GM20000 (cell line): ENCODE data around the gene ZBTB12.

Experiments
- DNase-seq: peaks from one replicate; pipeline ENCODE4 v3.0.0; 2012; ENCODE audit warnings: low spot score
- TF ChIP-seq, protein P1 (sequence below): IDR thresholded peaks from 2 replicates; pipeline ENCODE4 v1.5.1; 2012; ENCODE audit warnings: mild to moderate bottlenecking, control low read depth; ENCODE audit errors: extremely low read depth, missing control alignments

Gene ZBTB12

GRCh38 chr6:31877651-31878161 is 24.2 kb downstream of the ZBTB12 start:
- no peak for DNase-seq

DNA sequence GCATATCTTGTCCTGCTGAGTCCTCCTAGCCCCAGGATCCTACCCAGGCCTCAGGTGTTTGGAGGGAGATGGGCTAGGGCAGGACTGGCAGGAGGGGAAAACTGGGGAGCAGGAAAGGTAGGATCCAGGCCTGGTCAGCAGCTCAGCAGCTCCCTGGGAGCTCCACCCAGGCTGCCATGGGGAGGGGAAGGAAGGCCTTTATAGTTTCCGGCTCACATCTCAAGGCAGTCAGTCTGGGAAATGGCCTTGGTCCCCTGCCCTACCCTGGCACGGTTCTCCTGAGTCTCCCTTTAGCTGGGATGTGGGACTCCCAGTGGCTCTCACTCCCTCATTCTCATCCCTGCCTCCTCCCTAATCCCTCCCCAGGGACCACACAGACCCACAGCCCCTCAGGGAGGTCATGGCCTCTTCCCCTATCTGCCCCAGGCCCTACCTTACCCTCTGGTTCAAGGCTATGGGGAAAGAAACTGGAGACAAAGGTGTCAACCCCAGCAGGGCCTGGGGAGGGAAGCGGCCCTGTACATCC is 24.7 kb downstream of the ZBTB12 start:
- DNase-seq, result no peak
- TF ChIP-seq, protein P1, sequence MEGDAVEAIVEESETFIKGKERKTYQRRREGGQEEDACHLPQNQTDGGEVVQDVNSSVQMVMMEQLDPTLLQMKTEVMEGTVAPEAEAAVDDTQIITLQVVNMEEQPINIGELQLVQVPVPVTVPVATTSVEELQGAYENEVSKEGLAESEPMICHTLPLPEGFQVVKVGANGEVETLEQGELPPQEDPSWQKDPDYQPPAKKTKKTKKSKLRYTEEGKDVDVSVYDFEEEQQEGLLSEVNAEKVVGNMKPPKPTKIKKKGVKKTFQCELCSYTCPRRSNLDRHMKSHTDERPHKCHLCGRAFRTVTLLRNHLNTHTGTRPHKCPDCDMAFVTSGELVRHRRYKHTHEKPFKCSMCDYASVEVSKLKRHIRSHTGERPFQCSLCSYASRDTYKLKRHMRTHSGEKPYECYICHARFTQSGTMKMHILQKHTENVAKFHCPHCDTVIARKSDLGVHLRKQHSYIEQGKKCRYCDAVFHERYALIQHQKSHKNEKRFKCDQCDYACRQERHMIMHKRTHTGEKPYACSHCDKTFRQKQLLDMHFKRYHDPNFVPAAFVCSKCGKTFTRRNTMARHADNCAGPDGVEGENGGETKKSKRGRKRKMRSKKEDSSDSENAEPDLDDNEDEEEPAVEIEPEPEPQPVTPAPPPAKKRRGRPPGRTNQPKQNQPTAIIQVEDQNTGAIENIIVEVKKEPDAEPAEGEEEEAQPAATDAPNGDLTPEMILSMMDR, result no peak

More at GRCh38 chr6:31877651-31878161, 24.2 kb downstream of the ZBTB12 start:
- TF ChIP-seq, protein P1, result no peak

GRCh38 chr6:31876357-31876756 is 25.5 kb downstream of the ZBTB12 start:
- TF ChIP-seq, protein P1, result no peak
- DNase-seq, result no peak

GRCh38 chr6:31875877-31876276 is 26.0 kb downstream of the ZBTB12 start:
- TF ChIP-seq, protein P1, result no peak

DNA sequence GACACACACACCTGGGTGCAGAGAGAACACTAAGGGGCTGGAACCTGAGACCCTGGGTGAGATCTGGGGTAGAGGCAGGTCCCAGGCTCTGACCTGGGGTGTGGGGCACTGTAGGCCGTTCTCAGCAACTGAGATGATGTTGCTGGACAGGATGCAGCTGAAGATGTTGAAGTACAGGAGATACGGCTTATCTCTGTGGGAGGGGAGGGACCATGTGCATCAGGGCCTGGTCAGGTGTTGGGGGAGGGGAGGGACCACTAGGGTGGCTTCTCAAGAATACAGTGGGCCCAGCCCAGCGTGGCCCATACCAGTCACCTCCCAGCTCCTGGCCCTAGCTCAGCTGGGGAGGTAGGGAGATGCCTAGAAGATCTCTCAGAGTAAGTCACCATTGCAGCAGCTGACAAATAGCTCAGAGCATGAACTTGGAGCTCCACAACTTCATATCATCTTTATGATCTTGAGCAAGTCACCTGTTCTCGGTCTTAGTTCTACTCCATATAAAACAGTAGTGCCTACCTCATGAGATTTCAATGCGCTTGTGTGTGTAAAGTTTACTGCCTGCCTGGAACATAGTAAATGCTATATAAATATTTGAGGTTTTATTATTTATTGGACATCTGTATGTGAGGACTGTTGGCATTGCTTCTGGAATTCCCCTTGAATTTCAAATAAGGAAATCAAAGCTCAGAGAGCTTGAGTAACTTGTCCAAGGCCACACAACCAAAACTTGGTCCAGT is 26.9 kb downstream of the ZBTB12 start:
- TF ChIP-seq, protein P1, result no peak

More at GRCh38 chr6:31875877-31876276, 26.0 kb downstream of the ZBTB12 start:
- no peak for DNase-seq

DNA sequence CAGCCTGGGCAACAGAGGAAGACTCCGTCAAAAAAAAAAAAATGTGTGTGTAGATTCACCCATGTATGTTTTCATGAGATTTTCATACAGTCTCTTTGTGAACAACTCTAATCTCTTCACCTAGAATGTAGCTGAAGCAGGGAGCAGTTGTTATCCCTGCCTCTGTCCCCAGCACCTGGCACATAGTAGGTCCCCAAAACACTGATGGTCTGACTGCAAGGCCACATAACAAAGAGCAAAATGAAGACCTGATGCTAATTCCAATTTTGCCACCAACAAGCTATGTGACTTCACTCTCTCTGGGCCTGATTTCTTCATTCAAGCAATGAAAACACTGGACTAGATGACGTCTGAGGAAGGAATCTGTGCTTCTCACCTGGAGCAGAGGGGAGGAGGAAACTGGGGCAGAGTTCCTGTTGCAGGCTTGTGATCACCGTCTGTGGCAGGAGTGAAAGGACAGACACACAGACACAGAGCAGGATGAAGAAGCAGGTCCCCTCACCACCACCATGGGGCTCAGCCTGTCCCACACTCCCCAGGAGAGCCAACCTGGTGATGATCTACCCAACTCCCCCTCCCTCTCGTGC is 27.7 kb downstream of the ZBTB12 start:
- TF ChIP-seq, protein P1, result no peak

More for the DNA sequence above, 26.9 kb downstream of the ZBTB12 start:
- DNase-seq, result no peak

More for the DNA sequence above, 27.7 kb downstream of the ZBTB12 start:
- DNase-seq, result no peak
